Measurements from ENCODE around the gene KCNG2. TPM values are rescaled to one million over a fixed set of nuclear protein-coding genes. Genes with fewer than 3 reads are reported as not detected.

KCNG2 gene
- total RNA-seq, 4 donors from 2014 or later = 0.27 TPM; not detected in 3

- no peak for ATAC-seq
- H3K36me3 ChIP-seq = no peaks in the 10 kb centered on the region
- WGBS, 2 donors (ENCODE audit: low coverage in 1 of 2) = 89% methylated on average over 8 of the region's 15 CpGs; no CpG with 5 or more reads in 1 of the 2 donors
Measured at GRCh38 chr18:79848294-79848578, 50.5 kb downstream of the KCNG2 start.

GRCh38 chr18:79848579-79849327 is 51.0 kb downstream of the KCNG2 start:
- no peak for ATAC-seq
- no peaks in the 10 kb centered on the region for H3K36me3 ChIP-seq

More at GRCh38 chr18:79848294-79848578, 50.5 kb downstream of the KCNG2 start:
- no peak overlapping the region for H3K27ac ChIP-seq
- H3K27me3 ChIP-seq = peaks cover 24% of the 10 kb centered on the region
- H3K9me3 ChIP-seq = peaks cover 0 to 10% (median 0%) of the 10 kb centered on the region in 3 donors
- no peak overlapping the region for H3K4me3 ChIP-seq
- no peak for TF ChIP-seq EP300 (IDR thresholded peaks at IDR 0.05)
- TF ChIP-seq POLR2A (IDR thresholded peaks at IDR 0.05) = no peak
- TF ChIP-seq, protein P1, sequence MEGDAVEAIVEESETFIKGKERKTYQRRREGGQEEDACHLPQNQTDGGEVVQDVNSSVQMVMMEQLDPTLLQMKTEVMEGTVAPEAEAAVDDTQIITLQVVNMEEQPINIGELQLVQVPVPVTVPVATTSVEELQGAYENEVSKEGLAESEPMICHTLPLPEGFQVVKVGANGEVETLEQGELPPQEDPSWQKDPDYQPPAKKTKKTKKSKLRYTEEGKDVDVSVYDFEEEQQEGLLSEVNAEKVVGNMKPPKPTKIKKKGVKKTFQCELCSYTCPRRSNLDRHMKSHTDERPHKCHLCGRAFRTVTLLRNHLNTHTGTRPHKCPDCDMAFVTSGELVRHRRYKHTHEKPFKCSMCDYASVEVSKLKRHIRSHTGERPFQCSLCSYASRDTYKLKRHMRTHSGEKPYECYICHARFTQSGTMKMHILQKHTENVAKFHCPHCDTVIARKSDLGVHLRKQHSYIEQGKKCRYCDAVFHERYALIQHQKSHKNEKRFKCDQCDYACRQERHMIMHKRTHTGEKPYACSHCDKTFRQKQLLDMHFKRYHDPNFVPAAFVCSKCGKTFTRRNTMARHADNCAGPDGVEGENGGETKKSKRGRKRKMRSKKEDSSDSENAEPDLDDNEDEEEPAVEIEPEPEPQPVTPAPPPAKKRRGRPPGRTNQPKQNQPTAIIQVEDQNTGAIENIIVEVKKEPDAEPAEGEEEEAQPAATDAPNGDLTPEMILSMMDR (IDR thresholded peaks at IDR 0.05) = no peak
- TF ChIP-seq POLR2AphosphoS5 (IDR thresholded peaks at IDR 0.05) = no peak
- no peaks in the 10 kb centered on the region for H3K4me1 ChIP-seq

DNA sequence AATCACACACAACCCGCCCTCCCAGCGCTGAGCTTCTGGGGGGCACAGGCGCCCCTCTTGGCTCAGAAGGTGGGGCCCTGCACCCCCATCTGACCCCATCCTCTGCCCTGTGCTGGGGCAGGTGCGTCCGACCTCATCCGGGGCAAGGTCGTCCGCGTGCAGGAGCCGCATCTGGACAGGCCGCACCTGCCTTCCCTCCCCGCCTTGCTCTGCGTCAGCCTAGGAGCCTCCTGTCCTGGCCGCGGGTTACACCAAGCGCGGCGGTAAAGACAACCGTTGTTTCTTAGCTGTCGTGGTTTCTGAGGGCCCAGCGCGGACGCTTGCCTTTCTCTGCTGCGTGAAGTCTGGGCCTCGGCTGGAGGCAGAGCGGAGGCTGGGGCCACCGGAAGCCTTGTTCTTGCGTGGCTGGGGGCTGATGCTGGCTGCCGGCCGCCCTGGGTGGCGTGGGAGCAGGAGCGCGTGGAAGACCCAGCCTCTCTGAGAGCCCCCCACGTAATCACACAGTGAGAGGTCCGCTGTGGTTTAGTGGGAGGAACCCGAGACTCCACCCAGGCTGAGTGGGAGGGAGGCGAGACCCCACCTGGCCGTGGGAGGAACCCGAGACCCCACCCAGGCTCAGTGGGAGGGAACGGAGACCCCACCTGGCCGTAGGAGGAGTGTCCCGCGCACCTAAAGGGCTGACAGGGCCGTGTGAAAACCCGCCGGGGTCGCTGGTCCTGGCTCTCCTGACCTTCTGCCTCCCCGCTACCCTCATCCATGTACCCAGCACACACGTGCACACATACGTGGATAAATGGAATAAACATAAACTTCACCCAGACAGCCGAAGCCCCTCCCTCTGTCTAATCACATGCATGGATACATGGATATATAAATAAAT is 51.8 kb downstream of the KCNG2 start:
- H3K36me3 ChIP-seq = no peaks in the 10 kb centered on the region
- H3K9me3 ChIP-seq = no peaks in the 10 kb centered on the region
- 89 to 93% methylated on average over 8 to 10 of the region's 51 CpGs for WGBS, 2 donors (ENCODE audit: low coverage in 1 of 2)
- H3K27ac ChIP-seq = no peak overlapping the region
- H3K27me3 ChIP-seq = peaks cover 33% of the 10 kb centered on the region
- H3K4me1 ChIP-seq = no peaks in the 10 kb centered on the region
- no peak for ATAC-seq
- no peak overlapping the region for H3K4me3 ChIP-seq
- TF ChIP-seq EP300 (IDR thresholded peaks at IDR 0.05) (no peak), POLR2AphosphoS5 (IDR thresholded peaks at IDR 0.05) (no peak), POLR2A (IDR thresholded peaks at IDR 0.05) (no peak)
- TF ChIP-seq, protein P1 (IDR thresholded peaks at IDR 0.05) = no peak

More at GRCh38 chr18:79848579-79849327, 51.0 kb downstream of the KCNG2 start:
- Histone ChIP-seq H3K4me3 (no peak overlapping the region), H3K27ac (no peak overlapping the region), H3K4me1 (no peaks in the 10 kb centered on the region), H3K27me3 (peaks cover 26% of the 10 kb centered on the region), H3K9me3 (peaks cover 0 to 7% (median 0%) of the 10 kb centered on the region in 3 donors)
- no peak for TF ChIP-seq POLR2AphosphoS5 (IDR thresholded peaks at IDR 0.05)
- TF ChIP-seq EP300 (IDR thresholded peaks at IDR 0.05) = no peak
- TF ChIP-seq POLR2A (IDR thresholded peaks at IDR 0.05) = no peak
- TF ChIP-seq, protein P1 (IDR thresholded peaks at IDR 0.05) = no peak
- 60 to 83% methylated on average over 1 of the region's 45 CpGs for WGBS, 2 donors (ENCODE audit: low coverage in 1 of 2)

GRCh38 chr18:79850731-79851130 is 53.0 kb downstream of the KCNG2 start:
- Histone ChIP-seq H3K27me3 (peaks cover 39% of the 10 kb centered on the region), H3K36me3 (no peaks in the 10 kb centered on the region), H3K4me3 (no peak overlapping the region), H3K9me3 (no peaks in the 10 kb centered on the region), H3K27ac (no peak overlapping the region), H3K4me1 (no peaks in the 10 kb centered on the region)
- no peak for TF ChIP-seq EP300 (IDR thresholded peaks at IDR 0.05)
- TF ChIP-seq, protein P1 (IDR thresholded peaks at IDR 0.05) = no peak
- TF ChIP-seq POLR2AphosphoS5 (IDR thresholded peaks at IDR 0.05) = no peak
- no peak for TF ChIP-seq POLR2A (IDR thresholded peaks at IDR 0.05)
- 73 to 77% methylated on average over 10 of the region's 16 CpGs for WGBS, 2 donors (ENCODE audit: low coverage in 1 of 2)
- no peak for ATAC-seq

Data from gastroesophageal sphincter (tissue), 4 donors.